MG63 (cell line): ENCODE measurements around the gene POTEC. TPM values are rescaled to one million over a fixed set of nuclear protein-coding genes. Genes with fewer than 3 reads are reported as not detected.
A peak's percentile ranks its signal among the peaks of the same experiment; 100 is the strongest.
"Not testable (repeated sequence)": the region's sequence is repeated elsewhere in the genome, so short reads cannot be mapped to it uniquely, and the experiment has no call there.

Experiments
- DNase-seq: peaks from one replicate; pipeline ENCODE4 v3.0.0-alpha.2; 2020
- H3K27me3 ChIP-seq: fragments of 250-450 bp; sonication (Bioruptor Pico); 2 replicates; pipeline ENCODE4 v1.5.1; 2020; ENCODE audit warnings: mild to moderate bottlenecking, moderate library complexity
- H3K36me3 ChIP-seq: fragments of 250-450 bp; sonication (Bioruptor Pico); 2 replicates; pipeline ENCODE4 v1.5.1; 2020; ENCODE audit warnings: mild to moderate bottlenecking, moderate library complexity
- H3K4me3 ChIP-seq: fragments of 250-450 bp; sonication (Bioruptor Pico); 2 replicates; pipeline ENCODE4 v1.5.1; 2020; ENCODE audit warnings: mild to moderate bottlenecking, moderate library complexity
- H3K9me3 ChIP-seq: fragments of 250-450 bp; sonication (Bioruptor Pico); 2 replicates; pipeline ENCODE4 v1.5.1; 2020; ENCODE audit warnings: mild to moderate bottlenecking, moderate library complexity
- total RNA-seq: library from RNA; depleted of rRNA; stranded (reverse); fragments of >200 nt; shearing (Covaris generic); gene quantifications from 2 replicates; pipeline ENCODE4 v1.2.3, GENCODE V29; 2014; ENCODE audit warnings: low replicate concordance; rRNA removed

Gene POTEC
- total RNA-seq, 1 experiment from 2014 or later: not detected

GRCh38 chr18:14470046-14470445, 73.4 kb downstream of the POTEC start:
- not testable (repeated sequence) for H3K4me3 ChIP-seq, H3K36me3 ChIP-seq, H3K9me3 ChIP-seq, H3K27me3 ChIP-seq
- peak; percentile 64 for DNase-seq

- DNase-seq, H3K36me3 ChIP-seq, H3K9me3 ChIP-seq, H3K27me3 ChIP-seq, H3K4me3 ChIP-seq: not testable (repeated sequence)
These were observed 77.4 kb downstream of the POTEC start for GRCh38 chr18:14465989-14466388.

Other genes starting within 250 kb of the POTEC start
- gene ANKRD30B, start 204.6 kb upstream of the POTEC start, total RNA-seq: 0.13 and 0.67 TPM in 2 replicates